H9 (cell line): Measurements from ENCODE around the gene C19orf53. TPM values are rescaled to one million over a fixed set of nuclear protein-coding genes. Genes with fewer than 3 reads are reported as not detected.

Source experiments
- DNase-seq: peaks from one replicate; pipeline ENCODE4 v3.0.0-alpha.2; 2017
- H2AFZ ChIP-seq: one replicate; pipeline ENCODE4 v1.6.1; 2013; ENCODE audit warnings: mild to moderate bottlenecking, low read length, control low read depth, moderate library complexity
- H2AK5ac ChIP-seq: 2 replicates; pipeline ENCODE4 v1.6.1; 2013; ENCODE audit warnings: low read length, control low read depth, mixed read lengths; ENCODE audit not compliant: insufficient read length
- H2BK120ac ChIP-seq: one replicate; pipeline ENCODE4 v1.6.1; 2013; ENCODE audit warnings: low read depth, mild to moderate bottlenecking, low read length, control low read depth, inconsistent platforms; ENCODE audit not compliant: poor library complexity, severe bottlenecking
- H2BK12ac ChIP-seq: 2 replicates; pipeline ENCODE4 v1.6.1; 2013; ENCODE audit warnings: low read length, control low read depth, mixed read lengths, low read depth; ENCODE audit not compliant: insufficient read length
- H2BK15ac ChIP-seq: 2 replicates; pipeline ENCODE4 v1.6.1; 2013; ENCODE audit warnings: low read depth, low read length, control low read depth
- H2BK20ac ChIP-seq: one replicate; pipeline ENCODE4 v1.6.1; 2013; ENCODE audit warnings: low read depth, mild to moderate bottlenecking, low read length, control low read depth, inconsistent platforms; ENCODE audit not compliant: poor library complexity, severe bottlenecking
- H2BK5ac ChIP-seq: 2 replicates; pipeline ENCODE4 v1.6.1; 2013; ENCODE audit warnings: low read length, control low read depth, mixed read lengths; ENCODE audit not compliant: insufficient read length
- H3K14ac ChIP-seq: 2 replicates; pipeline ENCODE4 v1.6.1; 2013; ENCODE audit warnings: low read length, control low read depth; ENCODE audit not compliant: insufficient read depth
- H3K18ac ChIP-seq: 2 replicates; pipeline ENCODE4 v1.6.1; 2013; ENCODE audit warnings: low read depth, mild to moderate bottlenecking, mixed read lengths, low read length, control low read depth; ENCODE audit not compliant: insufficient read length
- H3K23ac ChIP-seq: 2 replicates; pipeline ENCODE4 v1.6.1; 2013; ENCODE audit warnings: low read length, control low read depth, mixed read lengths, low read depth; ENCODE audit not compliant: insufficient read length
- H3K23me2 ChIP-seq: 2 replicates; pipeline ENCODE4 v1.6.1; 2013; ENCODE audit warnings: low read depth, mild to moderate bottlenecking, mixed read lengths, low read length, control low read depth; ENCODE audit not compliant: insufficient read length, poor library complexity, severe bottlenecking
- H3K27ac ChIP-seq: 2 replicates; pipeline ENCODE4 v1.5.1; 2013; ENCODE audit warnings: low read length, control low read depth, mixed read lengths, low read depth; ENCODE audit not compliant: insufficient read length
- H3K27me3 ChIP-seq: 2 replicates; pipeline ENCODE4 v1.6.1; 2013; ENCODE audit warnings: low read length, control low read depth, inconsistent platforms; ENCODE audit not compliant: insufficient read depth
- H3K4ac ChIP-seq: 2 replicates; pipeline ENCODE4 v1.6.1; 2013; ENCODE audit warnings: low read depth, mild to moderate bottlenecking, control low read depth, inconsistent platforms, low read length, moderate library complexity
- H3K4me1 ChIP-seq: 2 replicates; pipeline ENCODE4 v1.6.1; 2013; ENCODE audit warnings: low read length, control low read depth, inconsistent platforms; ENCODE audit not compliant: insufficient read depth
- H3K4me2 ChIP-seq: 2 replicates; pipeline ENCODE4 v1.6.1; 2013; ENCODE audit warnings: low read length, control low read depth, mixed read lengths; ENCODE audit not compliant: insufficient read length, insufficient read depth
- H3K56ac ChIP-seq: 2 replicates; pipeline ENCODE4 v1.6.1; 2013; ENCODE audit warnings: low read depth, mild to moderate bottlenecking, mixed read lengths, low read length, control low read depth; ENCODE audit not compliant: insufficient read length
- H3K79me1 ChIP-seq: 2 replicates; pipeline ENCODE4 v1.6.1; 2013; ENCODE audit warnings: low read depth, mild to moderate bottlenecking, moderate library complexity, low read length, control low read depth, inconsistent platforms; ENCODE audit not compliant: insufficient read depth, poor library complexity, severe bottlenecking
- H3K79me2 ChIP-seq: 2 replicates; pipeline ENCODE4 v1.6.1; 2013; ENCODE audit warnings: low read length, control low read depth, inconsistent platforms; ENCODE audit not compliant: insufficient read depth
- H3K9ac ChIP-seq: 2 replicates; pipeline ENCODE4 v1.6.1; 2013; ENCODE audit warnings: low read length, control low read depth, mixed read lengths; ENCODE audit not compliant: insufficient read length; ENCODE audit errors: extremely low read depth
- H3K9me3 ChIP-seq: one replicate; pipeline ENCODE4 v1.6.1; 2013; ENCODE audit warnings: low read depth, low read length, inconsistent platforms; ENCODE audit not compliant: control insufficient read depth
- H3T11ph ChIP-seq: one replicate; pipeline ENCODE4 v1.6.1; 2013; ENCODE audit warnings: mild to moderate bottlenecking, low read length, control low read depth, inconsistent platforms
- H4K20me1 ChIP-seq: one replicate; pipeline ENCODE4 v1.6.1; 2013; ENCODE audit not compliant: control insufficient read depth, insufficient read length, insufficient read depth
- H4K5ac ChIP-seq: 2 replicates; pipeline ENCODE4 v1.6.1; 2013; ENCODE audit warnings: low read depth, mild to moderate bottlenecking, mixed read lengths, low read length, control low read depth; ENCODE audit not compliant: insufficient read length
- H4K8ac ChIP-seq: replicated peaks from 2 replicates; pipeline ENCODE4 v1.6.1; 2013; ENCODE audit warnings: low read length, control low read depth, mixed read lengths, low read depth; ENCODE audit not compliant: insufficient read length
- H4K91ac ChIP-seq: 2 replicates; pipeline ENCODE4 v1.6.1; 2013; ENCODE audit warnings: low read depth, mild to moderate bottlenecking, moderate library complexity, mixed read lengths, low read length, control low read depth; ENCODE audit not compliant: insufficient read length
- H3K27ac Mint-ChIP-seq, 3 experiments: 2 replicates in 2 of 3; 3 replicates in 1 of 3; pipeline ENCODE4 v1.8.0; 2020 to 2021; ENCODE audit warnings: mixed read lengths in 3 of 3, mild to moderate bottlenecking in 1 of 3, moderate library complexity in 1 of 3
- H3K27me3 Mint-ChIP-seq: 2 replicates; pipeline ENCODE4 v1.8.0; 2021; ENCODE audit warnings: low read depth, mild to moderate bottlenecking, moderate library complexity, mixed read lengths
- H3K36me3 Mint-ChIP-seq, 3 experiments: 2 replicates in 2 of 3; 3 replicates in 1 of 3; pipeline ENCODE4 v1.8.0; 2020 to 2021; ENCODE audit warnings: low read depth in 3 of 3, mixed read lengths in 3 of 3; ENCODE audit not compliant: insufficient read depth in 1 of 3
- H3K4me1 Mint-ChIP-seq, 2 experiments: 2 replicates each; pipeline ENCODE4 v1.8.0; 2020; ENCODE audit warnings: mixed read lengths in 2 of 2
- H3K4me3 Mint-ChIP-seq, 2 experiments: 2 replicates in 1 of 2; 3 replicates in 1 of 2; pipeline ENCODE4 v1.8.0; 2020 to 2021; ENCODE audit warnings: mild to moderate bottlenecking in 2 of 2, mixed read lengths in 2 of 2, moderate library complexity in 1 of 2
- H3K9me3 Mint-ChIP-seq, 2 experiments: 2 replicates in 1 of 2; 3 replicates in 1 of 2; pipeline ENCODE4 v1.8.0; 2020; ENCODE audit warnings: mild to moderate bottlenecking in 2 of 2, mixed read lengths in 2 of 2, moderate library complexity in 1 of 2
- CTCF ChIP-seq: fragments of 200-600 bp; sonication (generic); conservative IDR thresholded peaks from 3 replicates; pipeline ENCODE4 v1.8.0; 2021; ENCODE audit warnings: antibody characterized with exemption, mild to moderate bottlenecking
- WGBS: extraction: QIAGEN DNeasy Blood & Tissue Kit; methylation state at CpG from one replicate; pipeline ENCODE4 v1.1.7; 2013; ENCODE audit warnings: missing lambda C conversion rate, low lambda C conversion rate, mixed read lengths; ENCODE audit not compliant: insufficient read length; ENCODE audit errors: extremely low coverage; 5-methylcytosine and 5-hydroxymethylcytosine counted together
- total RNA-seq: library from RNA; stranded (reverse); gene quantifications from 2 replicates; pipeline ENCODE4 v1.2.1, GENCODE V29; 2021

C19orf53 gene
- total RNA-seq, 1 experiment from 2014 or later = 129 TPM

GRCh38 chr19:13729859-13730258, 44.4 kb upstream of the C19orf53 start:
- Histone ChIP-seq H2BK15ac (no peak overlapping the region), H2BK12ac (no peak overlapping the region), H3K4me1 (no peaks in the 10 kb centered on the region), H2AFZ (no peak overlapping the region), H3K79me2 (no peaks in the 10 kb centered on the region), H4K20me1 (no peaks in the 10 kb centered on the region), H3K9ac (no peak overlapping the region), H2BK5ac (no peak overlapping the region), H3K27me3 (no peaks in the 10 kb centered on the region), H2AK5ac (no peak overlapping the region), H3K9me3 (no peaks in the 10 kb centered on the region), H2BK20ac (no peak overlapping the region), H3K4ac (no peak overlapping the region), H4K91ac (no peak overlapping the region), H3K4me2 (no peak overlapping the region), H3K23ac (no peak overlapping the region), H4K5ac (no peak overlapping the region), H3K27ac (no peak overlapping the region), H2BK120ac (no peak overlapping the region), H3K23me2 (peaks cover 6% of the 10 kb centered on the region), H4K8ac (no peak overlapping the region), H3K18ac (no peak overlapping the region), H3T11ph (no peak overlapping the region), H3K14ac (no peak overlapping the region), H3K79me1 (no peaks in the 10 kb centered on the region), H3K56ac (no peak overlapping the region)
- no CpG with 5 or more reads among the region's 2 CpGs for WGBS
- H3K27ac Mint-ChIP-seq = no peak overlapping the region; a peak in 1 of 7 replicates
- no peak overlapping the region for H3K4me3 Mint-ChIP-seq
- H3K9me3 Mint-ChIP-seq = no peaks in the 10 kb centered on the region
- H3K4me1 Mint-ChIP-seq = peaks cover 11 to 12% of the 10 kb centered on the region in 2 experiments
- H3K27me3 Mint-ChIP-seq = no peaks in the 10 kb centered on the region
- no peak for DNase-seq
- H3K36me3 Mint-ChIP-seq = peaks cover 0 to 4% (median 2%) of the 10 kb centered on the region in 3 experiments; a peak in 4 of 7 replicates
- TF ChIP-seq CTCF = no peak
